NCI-H446 (cell line): ENCODE measurements around the gene ALPK3.

Source experiments
- DNase-seq, 2 experiments: peaks; one replicate each; lab custom pipeline; 2025; lab: John Stamatoyannopoulos, UW

The ALPK3 gene

GRCh38 chr15:84816694-84817465, at the start of gene ALPK3:
Gene ALPK3, plus strand, starts transcription at chr15:84817356. Its CDS starts 97 bp downstream, at chr15:84817453.
- no peak for DNase-seq

GRCh38 chr15:84772031-84772430, 45.1 kb upstream of the ALPK3 start:
- no peak for DNase-seq

DNA sequence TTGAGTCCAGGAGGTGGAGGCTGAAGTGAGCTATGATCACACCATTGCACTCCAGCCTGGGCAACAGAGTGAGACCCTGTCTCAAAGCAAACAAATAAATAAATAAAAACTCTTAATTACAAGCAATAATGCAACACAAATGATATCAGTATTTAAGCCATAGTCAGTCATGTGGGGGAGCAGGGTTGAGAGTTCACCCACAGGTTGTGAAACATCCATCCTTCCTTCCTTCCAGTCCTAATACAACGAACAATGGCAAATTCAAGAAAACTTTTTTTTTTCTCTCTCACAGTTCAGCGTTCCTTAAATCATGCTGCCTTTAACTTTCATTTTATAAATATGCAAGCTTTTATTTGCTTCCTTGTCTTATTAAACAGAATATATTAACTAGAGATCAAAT, 44.7 kb upstream of the ALPK3 start:
- DNase-seq, result no peak

DNA sequence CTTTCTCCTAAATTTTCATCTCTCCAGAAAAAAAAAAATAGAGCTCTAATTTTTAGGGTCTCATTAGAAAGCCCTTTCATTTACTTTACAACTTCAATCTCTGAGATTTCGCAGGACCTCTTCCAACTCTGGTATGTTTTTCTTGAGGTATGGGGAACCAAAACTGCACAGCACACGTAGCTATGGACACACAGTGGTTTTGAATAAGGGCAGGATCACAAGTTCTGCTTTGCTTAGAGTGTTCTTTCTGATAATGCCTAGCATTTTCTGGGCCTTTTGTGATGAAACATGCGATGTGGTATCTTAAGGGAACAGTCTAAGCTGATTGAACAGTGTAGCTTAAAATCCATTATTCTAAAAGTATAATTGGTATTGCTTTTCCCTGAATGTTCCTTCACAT, 43.4 kb upstream of the ALPK3 start:
- no peak for DNase-seq

- DNase-seq, result no peak
These were observed 41.2 kb upstream of the ALPK3 start for GRCh38 chr15:84775867-84776449.

GRCh38 chr15:84778194-84778593, 39.0 kb upstream of the ALPK3 start:
- DNase-seq, result no peak

DNA sequence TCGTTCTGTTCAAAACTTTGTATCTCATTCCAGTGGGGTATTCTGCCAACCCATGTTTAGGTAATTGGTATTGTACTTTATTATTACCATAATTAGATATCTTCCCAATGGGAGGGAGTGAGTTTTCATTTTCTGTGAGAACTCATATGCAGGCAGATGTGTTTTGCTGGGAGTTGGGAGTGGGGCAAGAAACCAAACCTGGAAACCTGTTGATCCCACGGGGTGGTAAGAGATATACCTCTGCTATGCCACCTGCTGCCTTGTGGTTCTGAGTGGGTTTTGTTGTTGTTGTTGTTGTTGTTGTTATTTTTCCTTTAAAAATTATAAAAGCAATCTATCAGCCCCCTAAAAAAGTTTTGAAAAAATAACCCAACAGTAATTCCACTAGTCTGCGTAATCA, 36.7 kb upstream of the ALPK3 start:
- DNase-seq, result no peak

DNA sequence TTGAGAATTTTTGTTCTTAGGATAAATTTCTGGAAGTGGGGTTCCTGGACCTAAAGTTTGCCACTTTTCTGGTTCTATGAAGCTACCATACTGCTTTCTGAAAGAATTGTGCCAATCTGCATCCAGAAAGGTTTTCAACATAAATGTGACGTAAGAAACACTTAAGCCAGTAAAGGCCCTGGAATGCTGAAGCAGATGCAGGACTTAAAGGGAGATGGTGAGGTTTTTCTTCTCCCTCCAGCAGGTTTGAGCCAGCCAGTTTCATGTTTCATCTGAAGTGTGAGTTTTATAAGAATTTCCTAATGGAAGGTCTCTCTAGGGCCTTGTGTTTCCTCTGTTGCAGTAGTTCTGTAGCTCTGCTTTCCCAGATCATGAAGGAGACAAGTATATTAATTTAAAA, 35.7 kb upstream of the ALPK3 start:
- DNase-seq, result no peak

GRCh38 chr15:84782346-84782745, 34.8 kb upstream of the ALPK3 start:
- no peak for DNase-seq

- no peak for DNase-seq
These were observed 33.5 kb upstream of the ALPK3 start for GRCh38 chr15:84783493-84784251.

DNA sequence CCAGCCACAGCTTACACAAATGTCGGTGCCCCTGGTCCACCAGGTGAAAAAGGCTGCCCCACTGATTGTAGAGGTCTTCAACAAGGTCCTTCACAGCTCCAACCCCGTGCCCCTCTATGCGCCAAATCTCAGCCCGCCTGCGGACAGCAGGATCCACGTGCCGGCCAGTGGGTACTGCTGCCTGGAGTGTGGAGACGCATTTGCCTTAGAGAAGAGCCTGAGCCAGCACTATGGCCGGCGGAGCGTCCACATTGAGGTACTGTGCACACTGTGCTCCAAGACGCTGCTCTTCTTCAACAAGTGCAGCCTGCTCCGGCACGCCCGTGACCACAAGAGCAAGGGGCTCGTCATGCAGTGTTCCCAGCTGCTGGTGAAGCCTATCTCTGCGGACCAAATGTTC, 32.9 kb upstream of the ALPK3 start:
- no peak for DNase-seq

DNA sequence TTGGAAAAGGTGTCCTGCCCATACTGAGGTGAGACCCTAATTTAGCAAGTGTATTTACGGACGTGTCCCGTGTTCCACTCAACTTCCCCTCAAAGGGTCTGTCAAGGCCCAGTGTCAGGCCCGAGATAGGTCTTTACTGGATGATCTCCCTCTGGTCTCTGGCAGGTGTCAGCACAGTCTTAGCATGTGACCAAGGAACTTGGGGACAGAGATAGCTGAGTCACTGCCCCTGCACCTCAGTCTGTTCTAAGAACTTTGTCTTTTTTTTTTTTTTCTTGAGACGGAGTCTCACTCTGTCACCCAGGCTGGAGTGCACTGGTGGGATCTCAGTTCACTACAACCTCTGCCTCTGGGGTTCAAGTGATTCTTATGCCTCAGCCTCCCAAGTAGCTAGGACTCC, 32.1 kb upstream of the ALPK3 start:
- no peak for DNase-seq

- no peak for DNase-seq
These were observed 28.7 kb upstream of the ALPK3 start for GRCh38 chr15:84788500-84788899.

DNA sequence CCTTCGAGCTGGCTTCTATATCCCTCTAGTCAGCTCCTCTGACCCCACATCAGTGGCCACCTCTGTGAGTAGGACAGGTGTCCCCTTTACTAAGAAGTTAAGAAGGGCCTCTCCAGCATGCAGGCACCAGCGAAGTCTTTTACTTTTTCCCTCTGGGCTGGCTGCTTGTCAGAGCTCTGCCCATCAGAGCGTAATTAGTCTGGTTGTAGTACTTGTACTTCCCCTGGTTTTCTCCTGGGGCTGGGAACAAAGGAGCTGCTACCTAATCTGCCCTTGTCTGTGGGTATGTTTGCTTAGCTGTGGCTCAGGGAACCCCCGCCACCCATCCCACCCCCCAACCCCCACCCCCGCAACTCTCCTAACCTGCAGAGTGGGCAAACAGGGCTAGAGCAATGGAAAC, 27.4 kb upstream of the ALPK3 start:
- DNase-seq, result no peak

DNA sequence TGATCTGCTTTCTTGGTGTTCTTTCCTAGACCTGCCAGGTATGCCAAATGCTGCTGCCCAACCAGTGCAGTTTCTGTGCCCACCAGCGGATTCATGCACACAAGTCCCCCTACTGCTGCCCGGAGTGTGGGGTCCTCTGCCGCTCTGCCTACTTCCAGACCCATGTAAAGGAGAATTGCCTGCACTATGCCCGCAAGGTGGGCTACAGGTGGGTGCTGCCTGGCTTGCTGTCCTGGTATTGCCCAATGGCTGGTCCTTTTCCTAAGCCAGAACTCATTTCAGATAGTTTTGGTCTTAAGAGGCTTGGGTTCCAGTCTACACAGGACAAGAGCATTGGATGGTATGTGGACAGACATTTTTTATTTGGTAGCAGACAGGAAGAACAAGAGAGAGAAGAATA, 26.5 kb upstream of the ALPK3 start:
- DNase-seq, result no peak

DNA sequence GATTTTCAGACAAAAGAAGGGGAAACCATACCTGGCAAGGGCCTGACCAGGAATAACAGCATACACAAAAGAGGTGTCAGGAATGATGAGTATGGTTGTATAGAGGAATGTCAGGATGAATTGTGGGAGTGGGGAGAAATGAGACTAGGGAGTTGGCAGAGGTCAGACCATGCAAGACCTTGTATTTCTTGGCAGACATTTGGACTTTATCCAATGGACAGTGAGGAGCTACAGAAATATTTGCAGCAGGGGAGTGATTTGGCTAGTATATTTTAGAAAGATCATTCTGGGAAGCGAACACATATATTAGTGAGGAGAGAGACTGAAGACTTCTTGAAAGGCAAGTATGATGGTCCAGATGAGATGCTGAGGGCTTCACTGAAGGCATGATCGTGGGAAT, 25.4 kb upstream of the ALPK3 start:
- DNase-seq, result no peak

DNA sequence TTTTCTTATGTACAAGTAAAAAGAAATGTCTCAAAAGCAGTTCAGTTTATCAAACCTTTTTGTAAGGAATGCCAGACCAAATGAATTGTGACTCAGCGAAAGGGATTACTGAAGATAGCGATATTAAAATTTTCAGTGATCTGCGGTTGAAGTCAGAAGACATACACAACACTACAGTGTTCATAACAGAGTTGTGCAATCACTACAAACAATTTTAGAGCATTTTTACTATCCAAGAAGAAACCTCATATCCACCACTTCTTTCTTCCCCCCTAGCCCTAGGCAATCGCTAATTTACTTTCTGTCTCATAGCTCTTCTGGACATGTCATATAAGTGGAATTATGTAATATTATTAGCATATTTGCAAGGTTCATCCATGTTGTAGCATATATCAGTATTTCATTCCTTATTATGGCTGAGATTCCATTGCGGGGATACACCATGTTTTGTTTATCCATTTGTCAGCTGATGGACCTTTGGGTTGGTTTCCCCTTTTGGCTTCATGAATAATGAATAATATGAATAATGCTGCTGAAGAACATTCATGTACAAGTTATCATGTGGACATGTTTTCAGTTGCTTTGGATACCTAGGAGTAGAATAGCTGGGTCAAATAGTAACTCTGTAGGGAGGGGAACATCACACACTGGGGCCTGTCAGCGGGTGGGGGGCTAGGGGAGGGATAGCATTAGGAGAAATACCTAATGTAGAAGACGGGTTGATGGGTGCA, 23.6 kb upstream of the ALPK3 start:
- DNase-seq, result no peak

GRCh38 chr15:84794162-84794547, 23.0 kb upstream of the ALPK3 start:
- DNase-seq, result no peak

GRCh38 chr15:84795186-84795585, 22.0 kb upstream of the ALPK3 start:
- DNase-seq, result no peak

DNA sequence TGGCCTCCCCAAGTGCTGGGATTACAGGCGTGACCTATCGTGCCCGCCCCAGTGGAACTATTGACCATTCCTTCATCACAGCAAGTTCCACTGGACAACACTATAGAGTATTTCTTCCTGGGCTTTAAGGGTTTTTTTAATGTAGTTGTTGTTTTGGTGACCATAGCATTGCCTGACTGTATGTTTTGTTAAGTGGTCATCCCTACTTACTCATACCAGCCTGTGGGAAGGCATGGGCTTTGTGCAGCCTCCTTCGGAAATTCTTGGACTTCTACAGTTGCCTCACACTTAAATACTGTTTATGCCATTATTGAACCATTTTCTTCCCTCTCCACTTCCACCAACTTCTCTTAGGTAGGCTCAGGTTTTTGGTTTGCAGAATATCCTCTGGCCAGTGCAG, 19.9 kb upstream of the ALPK3 start:
- DNase-seq, result no peak

GRCh38 chr15:84797801-84798200, 19.4 kb upstream of the ALPK3 start:
- no peak for DNase-seq

DNA sequence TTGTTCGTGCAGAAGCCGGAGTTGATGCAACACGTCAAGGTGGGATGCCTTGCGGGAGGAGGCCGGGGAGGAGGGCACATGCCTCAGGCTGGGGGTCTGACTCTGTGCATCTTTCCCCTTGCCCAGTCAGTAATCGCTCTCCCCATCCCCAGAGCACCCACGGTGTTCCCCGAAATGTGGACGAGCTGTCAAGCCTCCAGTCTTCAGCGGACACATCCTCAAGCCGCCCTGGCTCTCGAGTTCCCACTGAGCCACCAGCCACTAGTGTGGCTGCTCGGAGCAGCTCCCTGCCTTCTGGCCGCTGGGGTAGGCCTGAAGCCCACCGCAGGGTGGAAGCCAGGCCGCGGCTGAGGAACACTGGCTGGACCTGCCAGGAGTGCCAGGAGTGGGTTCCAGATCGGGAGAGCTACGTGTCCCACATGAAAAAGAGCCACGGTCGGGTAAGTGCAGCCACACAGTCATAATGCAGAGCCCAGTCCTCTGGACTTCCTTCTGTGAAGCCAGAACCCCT, 18.7 kb upstream of the ALPK3 start:
- no peak for DNase-seq
